GM12872 (cell line): ENCODE results near the gene EEF1AKMT4.

Experiments
- TF ChIP-seq, protein P1 (sequence below): IDR thresholded peaks from 3 replicates; pipeline ENCODE4 v1.5.1; 2011; ENCODE audit warnings: low read depth, mild to moderate bottlenecking, low read length, moderate library complexity; ENCODE audit not compliant: insufficient read depth

EEF1AKMT4 gene

GRCh38 chr3:184222521-184222920 is 27.0 kb upstream of the EEF1AKMT4 start:
- TF ChIP-seq, protein P1, sequence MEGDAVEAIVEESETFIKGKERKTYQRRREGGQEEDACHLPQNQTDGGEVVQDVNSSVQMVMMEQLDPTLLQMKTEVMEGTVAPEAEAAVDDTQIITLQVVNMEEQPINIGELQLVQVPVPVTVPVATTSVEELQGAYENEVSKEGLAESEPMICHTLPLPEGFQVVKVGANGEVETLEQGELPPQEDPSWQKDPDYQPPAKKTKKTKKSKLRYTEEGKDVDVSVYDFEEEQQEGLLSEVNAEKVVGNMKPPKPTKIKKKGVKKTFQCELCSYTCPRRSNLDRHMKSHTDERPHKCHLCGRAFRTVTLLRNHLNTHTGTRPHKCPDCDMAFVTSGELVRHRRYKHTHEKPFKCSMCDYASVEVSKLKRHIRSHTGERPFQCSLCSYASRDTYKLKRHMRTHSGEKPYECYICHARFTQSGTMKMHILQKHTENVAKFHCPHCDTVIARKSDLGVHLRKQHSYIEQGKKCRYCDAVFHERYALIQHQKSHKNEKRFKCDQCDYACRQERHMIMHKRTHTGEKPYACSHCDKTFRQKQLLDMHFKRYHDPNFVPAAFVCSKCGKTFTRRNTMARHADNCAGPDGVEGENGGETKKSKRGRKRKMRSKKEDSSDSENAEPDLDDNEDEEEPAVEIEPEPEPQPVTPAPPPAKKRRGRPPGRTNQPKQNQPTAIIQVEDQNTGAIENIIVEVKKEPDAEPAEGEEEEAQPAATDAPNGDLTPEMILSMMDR, result no peak

GRCh38 chr3:184223946-184224345 is 25.5 kb upstream of the EEF1AKMT4 start:
- TF ChIP-seq, protein P1, result no peak

DNA sequence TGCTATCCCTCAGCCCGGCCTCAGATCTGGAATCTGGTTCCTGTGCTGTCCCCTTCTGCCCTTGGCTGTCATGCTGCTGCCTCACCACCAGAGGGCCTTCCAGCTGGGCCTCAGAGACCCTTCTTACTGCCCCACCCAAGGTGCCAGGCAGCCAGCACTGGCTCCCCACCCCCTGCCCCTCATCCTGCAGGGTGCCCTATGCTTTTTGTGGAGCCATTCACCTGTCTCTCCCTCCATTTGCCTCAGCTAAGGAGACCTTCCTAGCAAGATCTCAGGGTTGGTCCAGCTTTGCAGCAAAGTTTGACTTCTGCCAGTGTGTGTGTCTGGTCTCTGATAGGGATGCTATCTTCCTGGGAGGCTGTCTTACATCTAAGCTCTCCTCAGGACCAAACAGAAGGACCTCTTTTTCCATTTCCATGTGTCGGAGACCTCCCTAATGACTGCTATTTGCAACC is 22.0 kb upstream of the EEF1AKMT4 start:
- TF ChIP-seq, protein P1, result peak; percentile 97

GRCh38 chr3:184228376-184229137 is 20.9 kb upstream of the EEF1AKMT4 start:
- TF ChIP-seq, protein P1, result no peak

GRCh38 chr3:184229394-184230080 is 19.9 kb upstream of the EEF1AKMT4 start, which contains the start of gene VWA5B2:
VWA5B2 (plus strand) TSS chr3:184229585; CDS start chr3:184230529, 944 bp downstream.
- TF ChIP-seq, protein P1, result 0 out of 3 replicates have a peak, but pooled peaks have one; percentile 7

- TF ChIP-seq, protein P1, result no peak
These were observed 19.3 kb upstream of the EEF1AKMT4 start for GRCh38 chr3:184230081-184230602.
